ENCODE results near the gene C10orf143.

The C10orf143 gene

DNA sequence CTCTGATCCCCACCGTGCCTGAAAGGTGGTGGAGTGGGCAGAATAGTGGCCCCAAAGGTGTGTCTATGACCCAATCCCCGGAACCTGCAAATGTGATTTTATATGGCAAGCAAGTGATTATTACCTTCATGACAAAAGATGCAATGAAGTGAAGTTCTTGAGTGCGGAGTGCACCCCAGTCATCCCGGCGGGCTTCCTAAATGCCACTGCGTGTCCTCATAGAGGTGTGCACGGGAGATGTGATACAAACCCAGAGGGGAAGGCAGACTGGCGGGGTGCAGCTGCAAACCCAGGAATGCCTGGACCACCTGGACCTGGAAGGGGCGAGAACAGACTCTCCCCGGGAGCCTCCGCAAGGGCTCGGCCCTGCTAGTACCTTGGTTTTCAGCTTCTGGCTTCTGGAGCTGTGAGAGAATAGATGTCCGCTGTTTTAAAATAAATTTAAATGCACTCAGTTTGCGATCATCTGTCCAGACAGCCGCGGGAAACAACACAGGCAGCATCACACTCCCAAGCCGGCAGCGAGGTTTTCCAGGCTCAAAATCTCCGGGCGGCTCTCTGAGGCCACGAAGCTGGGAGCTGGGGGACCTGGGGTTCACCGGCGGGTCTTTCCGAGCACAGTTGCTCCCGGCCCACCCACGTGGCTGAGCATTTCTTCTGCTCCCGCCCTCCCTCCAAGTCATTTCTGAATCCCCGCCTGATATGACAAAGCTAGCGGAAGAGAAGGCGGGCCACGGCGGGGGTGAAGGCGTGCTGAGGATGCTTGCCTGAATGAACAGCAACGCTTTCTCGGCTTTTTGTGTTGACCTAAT, 96.2 kb downstream of the C10orf143 start:
- DNase-seq (ENCODE audit: low spot score), result no peak
